NAMALWA (cell line): ENCODE measurements around the gene PRDM2.

Experiments
- DNase-seq: peaks from one replicate; pipeline ENCODE4 v3.0.0-alpha.2; 2015; ENCODE audit warnings: low spot score

The PRDM2 gene

GRCh38 chr1:13764588-13765332, 64.8 kb downstream of the PRDM2 start:
- peak; percentile 52 for DNase-seq

GRCh38 chr1:13766592-13767564, 66.9 kb downstream of the PRDM2 start:
- no peak for DNase-seq

- no peak for DNase-seq
Measured at GRCh38 chr1:13769212-13769611, 69.2 kb downstream of the PRDM2 start.

GRCh38 chr1:13769830-13770229, 69.8 kb downstream of the PRDM2 start:
- DNase-seq, result no peak

- no peak for DNase-seq
Measured at GRCh38 chr1:13770743-13771142, 70.8 kb downstream of the PRDM2 start.

- no peak for DNase-seq
Measured at GRCh38 chr1:13771745-13772144, 71.8 kb downstream of the PRDM2 start.

- no peak for DNase-seq
Measured at GRCh38 chr1:13772271-13772670, 72.3 kb downstream of the PRDM2 start.

- DNase-seq, result no peak
Measured at GRCh38 chr1:13774121-13774520, 74.1 kb downstream of the PRDM2 start.

- DNase-seq, result no peak
Measured at GRCh38 chr1:13775459-13775858, 75.5 kb downstream of the PRDM2 start.

GRCh38 chr1:13775916-13776315, 75.9 kb downstream of the PRDM2 start:
- no peak for DNase-seq

GRCh38 chr1:13778431-13778830, 78.4 kb downstream of the PRDM2 start:
- no peak for DNase-seq

GRCh38 chr1:13779930-13780329, 79.9 kb downstream of the PRDM2 start:
- no peak for DNase-seq

- DNase-seq, result no peak
Measured at GRCh38 chr1:13780780-13781179, 80.8 kb downstream of the PRDM2 start.

GRCh38 chr1:13781228-13781627, 81.2 kb downstream of the PRDM2 start:
- no peak for DNase-seq

- no peak for DNase-seq
Measured at GRCh38 chr1:13781907-13782633, 82.1 kb downstream of the PRDM2 start.

- no peak for DNase-seq
Measured at GRCh38 chr1:13782634-13783360, 82.8 kb downstream of the PRDM2 start.

GRCh38 chr1:13783551-13783950, 83.6 kb downstream of the PRDM2 start:
- no peak for DNase-seq

GRCh38 chr1:13784971-13785370, 85.0 kb downstream of the PRDM2 start:
- no peak for DNase-seq

- no peak for DNase-seq
Measured at GRCh38 chr1:13786541-13786940, 86.6 kb downstream of the PRDM2 start.

- DNase-seq, result no peak
Measured at GRCh38 chr1:13788795-13789194, 88.8 kb downstream of the PRDM2 start.

GRCh38 chr1:13790290-13791030, 90.5 kb downstream of the PRDM2 start:
- DNase-seq, result no peak
